ENCODE measurements around the gene ABCB4.

- TF ChIP-seq POLR2A (IDR thresholded peaks at IDR 0.05) (no peak), CTCF (IDR thresholded peaks at IDR 0.05) (no peak), POLR2AphosphoS5 (IDR thresholded peaks at IDR 0.05) (no peak)
These were observed 30.2 kb upstream of the ABCB4 start for GRCh38 chr7:87505557-87506245.
